Cardiac fibroblast (primary cell): ENCODE results near the gene ADARB2.

Experiments
- DNase-seq, 2 donors: peaks; one replicate each; pipeline versions ENCODE4 v3.0.0 to v3.0.0-alpha.2; 2010; ENCODE audit warnings: low read depth in 2 of 2
- H3K4me3 ChIP-seq, 2 donors: replicated peaks in 1 of 2; 1 replicate in 1 of 2; 2 replicates in 1 of 2; pipeline ENCODE4 v1.5.1; 2011; ENCODE audit warnings: low read depth in 2 of 2, low read length in 2 of 2, mild to moderate bottlenecking in 2 of 2, moderate library complexity in 1 of 2
- CTCF ChIP-seq: IDR thresholded peaks from one replicate; pipeline ENCODE4 v1.5.1; 2011; ENCODE audit warnings: low read depth, mild to moderate bottlenecking, low read length, inconsistent platforms

ADARB2 gene

GRCh38 chr10:1522237-1522636, 215.1 kb downstream of the ADARB2 start:
- no peak for TF ChIP-seq CTCF
- DNase-seq: no peak
- no peak overlapping the region for H3K4me3 ChIP-seq

GRCh38 chr10:1521741-1522140, 215.6 kb downstream of the ADARB2 start:
- no peak for DNase-seq
- no peak overlapping the region for H3K4me3 ChIP-seq
- TF ChIP-seq CTCF: no peak

GRCh38 chr10:1520909-1521565, 216.3 kb downstream of the ADARB2 start:
- no peak for DNase-seq
- no peak overlapping the region for H3K4me3 ChIP-seq
- no peak for TF ChIP-seq CTCF

GRCh38 chr10:1519391-1519790, 217.9 kb downstream of the ADARB2 start:
- TF ChIP-seq CTCF: no peak
- DNase-seq: no peak
- H3K4me3 ChIP-seq: no peak overlapping the region

- no peak overlapping the region for H3K4me3 ChIP-seq
- TF ChIP-seq CTCF: no peak
- DNase-seq: no peak
Observed at GRCh38 chr10:1517684-1518083, 219.6 kb downstream of the ADARB2 start.

- no peak overlapping the region for H3K4me3 ChIP-seq
- no peak for DNase-seq
- TF ChIP-seq CTCF: no peak
Observed at GRCh38 chr10:1516492-1517165, 220.7 kb downstream of the ADARB2 start.
